IMR-90 (cell line): Measurements from ENCODE around the gene IL1RAP. TPM values are rescaled to one million over a fixed set of nuclear protein-coding genes. Genes with fewer than 3 reads are reported as not detected.

Experiments
- ATAC-seq: fragments of 200-7000 bp; cut with Tn5 transposase; 2 replicates; pipeline ENCODE4 v1.9.1; 2020; ENCODE audit warnings: low read depth, mild to moderate bottlenecking, moderate library complexity
- BruUV-seq: library from RNA; stranded (reverse); fragments of 400-500 nt; replicated peaks from 2 replicates; lab custom pipeline; 2021; lab: Mats Ljungman, UMichigan
- CTCF ChIA-PET: fragments of 300-600 bp; formaldehyde crosslinking; extraction: SDS; loops from one replicate; lab custom pipeline; 2021; ENCODE audit warnings: antibody characterized with exemption; lab: Yijun Ruan, JAX
- POLR2A ChIA-PET: fragments of 300-600 bp; sonication (Branson Sonifier 250); formaldehyde crosslinking; loops from one replicate; lab custom pipeline; 2022; ENCODE audit warnings: antibody characterized with exemption; ENCODE audit not compliant: unreplicated experiment; lab: Charles Lee
- DNase-seq: peaks from one replicate; pipeline ENCODE4 v3.0.0; 2013
- H2AFZ ChIP-seq: replicated peaks from 2 replicates; pipeline ENCODE3; 2013; ENCODE audit warnings: low read length, mild to moderate bottlenecking; ENCODE audit not compliant: poor library complexity
- H2AK5ac ChIP-seq: 2 replicates; pipeline ENCODE4 v1.6.1; 2013; ENCODE audit warnings: low read depth, low read length, inconsistent platforms
- H2AK9ac ChIP-seq: replicated peaks from 2 replicates; pipeline ENCODE3; 2013; ENCODE audit warnings: mild to moderate bottlenecking, low read depth, low read length, moderate library complexity; ENCODE audit not compliant: poor library complexity
- H2BK120ac ChIP-seq: 2 replicates; pipeline ENCODE4 v1.6.1; 2013; ENCODE audit warnings: low read depth, low read length, inconsistent platforms
- H2BK15ac ChIP-seq: 3 replicates; pipeline ENCODE4 v1.6.1; 2013; ENCODE audit warnings: low read depth, low read length, inconsistent platforms
- H2BK20ac ChIP-seq: 2 replicates; pipeline ENCODE4 v1.6.1; 2013; ENCODE audit warnings: low read depth, mild to moderate bottlenecking, inconsistent platforms, low read length, moderate library complexity
- H2BK5ac ChIP-seq: 2 replicates; pipeline ENCODE4 v1.6.1; 2013; ENCODE audit warnings: mild to moderate bottlenecking, low read depth, low read length, inconsistent platforms; ENCODE audit not compliant: poor library complexity, severe bottlenecking
- H3K14ac ChIP-seq: replicated peaks from 2 replicates; pipeline ENCODE4 v1.6.1; 2013; ENCODE audit warnings: low read depth, low read length, inconsistent platforms
- H3K18ac ChIP-seq: 2 replicates; pipeline ENCODE4 v1.6.1; 2013; ENCODE audit warnings: low read depth, low read length, control low read depth
- H3K23ac ChIP-seq: 2 replicates; pipeline ENCODE4 v1.6.1; 2013; ENCODE audit warnings: low read depth, low read length, inconsistent platforms
- H3K27ac ChIP-seq: 2 replicates; pipeline ENCODE4 v1.5.1; 2013; ENCODE audit warnings: mild to moderate bottlenecking, control low read depth, low read length; ENCODE audit not compliant: insufficient read depth
- H3K27me3 ChIP-seq: 2 replicates; pipeline ENCODE4 v1.6.1; 2013; ENCODE audit warnings: low read length; ENCODE audit not compliant: control insufficient read depth, insufficient read depth
- H3K36me3 ChIP-seq: 2 replicates; pipeline ENCODE4 v1.6.1; 2013; ENCODE audit warnings: low read length, mixed read lengths; ENCODE audit not compliant: control insufficient read depth, insufficient read depth
- H3K4ac ChIP-seq: 2 replicates; pipeline ENCODE4 v1.6.1; 2013; ENCODE audit warnings: low read depth, low read length, inconsistent platforms
- H3K4me1 ChIP-seq: 2 replicates; pipeline ENCODE4 v1.6.1; 2013; ENCODE audit warnings: low read length, mixed read lengths; ENCODE audit not compliant: control insufficient read depth, insufficient read depth
- H3K4me2 ChIP-seq: 2 replicates; pipeline ENCODE4 v1.6.1; 2013; ENCODE audit warnings: low read depth, mild to moderate bottlenecking, control low read depth, low read length, moderate library complexity
- H3K4me3 ChIP-seq: 2 replicates; pipeline ENCODE4 v1.5.1; 2013; ENCODE audit warnings: low read depth, mild to moderate bottlenecking, control low read depth, low read length, moderate library complexity; ENCODE audit not compliant: insufficient read depth
- H3K56ac ChIP-seq: 2 replicates; pipeline ENCODE4 v1.6.1; 2013; ENCODE audit warnings: low read length, inconsistent platforms; ENCODE audit not compliant: insufficient read depth; ENCODE audit errors: extremely low read depth
- H3K79me1 ChIP-seq, 2 experiments: 2 replicates each; pipeline ENCODE4 v1.6.1; 2013; ENCODE audit warnings: low read length in 2 of 2, inconsistent platforms in 1 of 2, low read depth in 1 of 2
- H3K9ac ChIP-seq: 2 replicates; pipeline ENCODE4 v1.6.1; 2013; ENCODE audit warnings: low read depth, low read length, control low read depth
- H3K9me1 ChIP-seq: 2 replicates; pipeline ENCODE4 v1.6.1; 2013; ENCODE audit warnings: low read length, inconsistent platforms; ENCODE audit not compliant: insufficient read depth
- H3K9me3 ChIP-seq: 2 replicates; pipeline ENCODE4 v1.6.1; 2013; ENCODE audit warnings: low read length; ENCODE audit not compliant: control insufficient read depth, insufficient read depth
- H4K20me1 ChIP-seq: 2 replicates; pipeline ENCODE4 v1.6.1; 2013; ENCODE audit warnings: low read length, inconsistent platforms; ENCODE audit not compliant: insufficient read depth
- H4K5ac ChIP-seq: 2 replicates; pipeline ENCODE4 v1.6.1; 2013; ENCODE audit warnings: mild to moderate bottlenecking, low read depth, low read length, control low read depth
- H4K8ac ChIP-seq, 2 experiments: 2 replicates each; pipeline ENCODE4 v1.6.1; 2013; ENCODE audit warnings: low read depth in 2 of 2, low read length in 2 of 2, control low read depth in 1 of 2, inconsistent platforms in 1 of 2
- H4K91ac ChIP-seq: 2 replicates; pipeline ENCODE4 v1.6.1; 2013; ENCODE audit warnings: low read depth, low read length, inconsistent platforms; ENCODE audit not compliant: insufficient read depth
- CEBPB ChIP-seq: IDR thresholded peaks from 2 replicates; pipeline ENCODE4 v1.6.1; 2012; ENCODE audit warnings: low read depth, low read length, improper control_type of control experiment
- CHD1 ChIP-seq: IDR thresholded peaks from 2 replicates; pipeline ENCODE4 v1.6.1; 2012; ENCODE audit warnings: low read depth, low read length, improper control_type of control experiment
- FOS ChIP-seq: fragments of 150-350 bp; IDR thresholded peaks from 2 replicates; pipeline ENCODE4 v1.6.1; 2016; ENCODE audit warnings: low read depth, low read length
- MAFK ChIP-seq: IDR thresholded peaks from 2 replicates; pipeline ENCODE4 v1.6.1; 2012; ENCODE audit warnings: low read depth, low read length, improper control_type of control experiment
- MAZ ChIP-seq: IDR thresholded peaks from 2 replicates; pipeline ENCODE4 v1.6.1; 2012; ENCODE audit warnings: low read depth, mild to moderate bottlenecking, low read length, improper control_type of control experiment, moderate library complexity, borderline replicate concordance
- MXI1 ChIP-seq: IDR thresholded peaks from 2 replicates; pipeline ENCODE4 v1.6.1; 2012; ENCODE audit warnings: low read depth, mild to moderate bottlenecking, low read length, moderate library complexity, borderline replicate concordance
- NFE2L2 ChIP-seq: fragments of 150-350 bp; IDR thresholded peaks from 2 replicates; pipeline ENCODE4 v1.6.1; 2016; ENCODE audit warnings: low read depth, mild to moderate bottlenecking, low read length
- POLR2A ChIP-seq: IDR thresholded peaks from 2 replicates; pipeline ENCODE4 v1.6.1; 2012; ENCODE audit warnings: mild to moderate bottlenecking, low read depth, low read length
- RCOR1 ChIP-seq: IDR thresholded peaks from 2 replicates; pipeline ENCODE4 v1.6.1; 2012; ENCODE audit warnings: mild to moderate bottlenecking, low read length, improper control_type of control experiment; ENCODE audit not compliant: insufficient replicate concordance
- RFX5 ChIP-seq: IDR thresholded peaks from 2 replicates; pipeline ENCODE4 v1.8.0; 2012; ENCODE audit warnings: low read depth, mild to moderate bottlenecking, low read length, moderate library complexity
- SMC3 ChIP-seq: fragments of 150-350 bp; IDR thresholded peaks from 2 replicates; pipeline ENCODE4 v1.6.1; 2016; ENCODE audit warnings: low read depth, mild to moderate bottlenecking, antibody characterized with exemption, low read length, moderate library complexity
- USF2 ChIP-seq: fragments of 150-350 bp; IDR thresholded peaks from 2 replicates; pipeline ENCODE4 v1.6.1; 2017; ENCODE audit warnings: mild to moderate bottlenecking, antibody characterized with exemption, low read length, low read depth
- WGBS, 2 experiments: methylation state at CpG; one replicate each; pipeline versions ENCODE4 v1.1.5 to v1.1.7; 2013; ENCODE audit warnings: missing lambda C conversion rate in 2 of 2; ENCODE audit not compliant: insufficient read length in 1 of 2; ENCODE audit errors: extremely low coverage in 2 of 2; 5-methylcytosine and 5-hydroxymethylcytosine counted together
- dilution Hi-C: fragments of 300-500 bp; cut with HindIII; formaldehyde crosslinking; loops from one replicate; pipeline ENCODE4 v1.14.3; 2018; ENCODE audit warnings: low sequenced_read_pairs; ENCODE audit not compliant: unreplicated experiment
- in situ Hi-C: fragments of 300-500 bp; cut with MboI; formaldehyde crosslinking; loops from 3 replicates; pipeline ENCODE4 v1.14.3; 2019; ENCODE audit warnings: low sequenced_read_pairs, inconsistent platforms, mixed read lengths
- intact Hi-C: fragments of 100-400 bp; cut with micrococcal nuclease; formaldehyde crosslinking; loops from 2 replicates; pipeline ENCODE4 v1.10.0; 2022
- polyA plus RNA-seq, 3 experiments: library from polyadenylated mRNA; depleted of rRNA; stranded (reverse); fragments of >200 nt; gene quantifications; 2 replicates each; pipeline ENCODE4 v1.2.3, GENCODE V29; 2012; ENCODE audit warnings: low replicate concordance in 1 of 3
- total RNA-seq: library from RNA; depleted of rRNA; stranded (reverse); fragments of >200 nt; gene quantifications from 2 replicates; pipeline ENCODE4 v1.2.3, GENCODE V29; 2012
- TF ChIP-seq, protein P1 (sequence below): conservative IDR thresholded peaks from 2 replicates; pipeline ENCODE4 v1.5.1; 2012; ENCODE audit warnings: mild to moderate bottlenecking, low read depth, low read length, improper control_type of control experiment

IL1RAP gene
- total and polyA plus RNA-seq, 2 of the 4 experiments (the other 2 are of a cell fraction), result 8.3 to 11.3 TPM

- TF ChIP-seq MAFK (no peak), RFX5 (no peak), RCOR1 (no peak), USF2 (no peak), CEBPB (no peak), MXI1 (no peak), POLR2A (no peak), FOS (no peak), NFE2L2 (no peak), MAZ (no peak), SMC3 (no peak), CHD1 (no peak)
- TF ChIP-seq, protein P1, sequence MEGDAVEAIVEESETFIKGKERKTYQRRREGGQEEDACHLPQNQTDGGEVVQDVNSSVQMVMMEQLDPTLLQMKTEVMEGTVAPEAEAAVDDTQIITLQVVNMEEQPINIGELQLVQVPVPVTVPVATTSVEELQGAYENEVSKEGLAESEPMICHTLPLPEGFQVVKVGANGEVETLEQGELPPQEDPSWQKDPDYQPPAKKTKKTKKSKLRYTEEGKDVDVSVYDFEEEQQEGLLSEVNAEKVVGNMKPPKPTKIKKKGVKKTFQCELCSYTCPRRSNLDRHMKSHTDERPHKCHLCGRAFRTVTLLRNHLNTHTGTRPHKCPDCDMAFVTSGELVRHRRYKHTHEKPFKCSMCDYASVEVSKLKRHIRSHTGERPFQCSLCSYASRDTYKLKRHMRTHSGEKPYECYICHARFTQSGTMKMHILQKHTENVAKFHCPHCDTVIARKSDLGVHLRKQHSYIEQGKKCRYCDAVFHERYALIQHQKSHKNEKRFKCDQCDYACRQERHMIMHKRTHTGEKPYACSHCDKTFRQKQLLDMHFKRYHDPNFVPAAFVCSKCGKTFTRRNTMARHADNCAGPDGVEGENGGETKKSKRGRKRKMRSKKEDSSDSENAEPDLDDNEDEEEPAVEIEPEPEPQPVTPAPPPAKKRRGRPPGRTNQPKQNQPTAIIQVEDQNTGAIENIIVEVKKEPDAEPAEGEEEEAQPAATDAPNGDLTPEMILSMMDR, result no peak
- H2BK20ac ChIP-seq, result no peak overlapping the region
- no peak overlapping the region for H4K5ac ChIP-seq
- H3K9ac ChIP-seq, result no peak overlapping the region
- no CpG with 5 or more reads among the region's 2 CpGs for WGBS, 2 experiments
- dilution Hi-C loops (no loop called here), intact Hi-C loops (no loop called here), in situ Hi-C loops (no loop called here)
- no peak overlapping the region for H2BK5ac ChIP-seq
- H3K23ac ChIP-seq, result no peak overlapping the region
- H3K9me1 ChIP-seq, result no peaks in the 10 kb centered on the region; the same call in 1 of the 2 replicates
- H3K27me3 ChIP-seq, result no peaks in the 10 kb centered on the region
- H3K9me3 ChIP-seq, result no peaks in the 10 kb centered on the region; the same call in 1 of the 2 replicates
- ATAC-seq (no peak), DNase-seq (no peak)
- no peak overlapping the region for H3K56ac ChIP-seq
- no peak overlapping the region for H2AK5ac ChIP-seq
- H4K8ac ChIP-seq, result no peak overlapping the region
- no peak overlapping the region for H4K91ac ChIP-seq
- CTCF ChIA-PET, result interaction anchor here (1.1 kb wide), 1 partner anchor 10 kb away, joined by 3 read pairs; no protein-coding TSS in a partner anchor
- BruUV-seq, result no TSS peak
- H2BK120ac ChIP-seq, result no peak overlapping the region
- POLR2A ChIA-PET, result no interaction called here
- H3K18ac ChIP-seq, result no peak overlapping the region
- no peak overlapping the region for H3K4me3 ChIP-seq
- no peak overlapping the region for H3K27ac ChIP-seq
- H2AFZ ChIP-seq, result no peak overlapping the region
- no peaks in the 10 kb centered on the region for H3K79me1 ChIP-seq
- no peaks in the 10 kb centered on the region for H4K20me1 ChIP-seq
- no peak overlapping the region for H3K14ac ChIP-seq
- H3K36me3 ChIP-seq, result peaks cover 3% of the 10 kb centered on the region
- H2AK9ac ChIP-seq, result no peak overlapping the region
- H3K4ac ChIP-seq, result no peak overlapping the region
- H2BK15ac ChIP-seq, result no peak overlapping the region
- no peak overlapping the region for H3K4me2 ChIP-seq
- H3K4me1 ChIP-seq, result peaks cover 3% of the 10 kb centered on the region
Measured at GRCh38 chr3:190607021-190607420, 93.1 kb downstream of the IL1RAP start.
